C4-2B (cell line): ENCODE results near the gene CLIP1.
"Not testable (repeated sequence)": the region's sequence is repeated elsewhere in the genome, so short reads cannot be mapped to it uniquely, and the experiment has no call there.

ENCODE experiments used
- H3K27ac ChIP-seq: fragments of 450-650 bp; 2 replicates; pipeline ENCODE4 v1.5.1; 2017
- ZFX ChIP-seq: fragments of 450-650 bp; IDR thresholded peaks from 2 replicates; pipeline ENCODE4 v1.6.1; 2017
- TF ChIP-seq, protein P1 (sequence below): fragments of 450-650 bp; conservative IDR thresholded peaks from 2 replicates; pipeline ENCODE4 v1.5.1; 2017; ENCODE audit warnings: mild to moderate bottlenecking

CLIP1 gene

DNA sequence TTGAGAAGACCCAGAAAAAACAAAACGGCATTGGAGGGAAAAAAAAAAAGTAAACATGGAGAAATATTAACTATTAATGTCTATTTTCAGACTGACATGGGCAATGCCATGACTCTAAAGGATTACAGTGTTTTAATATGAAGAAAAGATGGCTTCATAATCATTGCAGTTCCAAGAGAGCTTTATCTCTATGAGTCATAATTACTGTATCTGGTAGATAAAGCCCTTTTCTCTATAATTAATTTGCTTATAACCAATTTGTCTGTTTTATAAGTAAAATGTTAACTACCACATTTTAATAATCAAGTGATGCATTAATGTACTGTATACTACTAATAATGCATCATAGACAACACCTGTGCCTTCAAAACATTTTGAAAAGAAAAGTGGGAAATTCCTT, 59.7 kb downstream of the CLIP1 start:
- no peak overlapping the region for H3K27ac ChIP-seq
- TF ChIP-seq, protein P1, sequence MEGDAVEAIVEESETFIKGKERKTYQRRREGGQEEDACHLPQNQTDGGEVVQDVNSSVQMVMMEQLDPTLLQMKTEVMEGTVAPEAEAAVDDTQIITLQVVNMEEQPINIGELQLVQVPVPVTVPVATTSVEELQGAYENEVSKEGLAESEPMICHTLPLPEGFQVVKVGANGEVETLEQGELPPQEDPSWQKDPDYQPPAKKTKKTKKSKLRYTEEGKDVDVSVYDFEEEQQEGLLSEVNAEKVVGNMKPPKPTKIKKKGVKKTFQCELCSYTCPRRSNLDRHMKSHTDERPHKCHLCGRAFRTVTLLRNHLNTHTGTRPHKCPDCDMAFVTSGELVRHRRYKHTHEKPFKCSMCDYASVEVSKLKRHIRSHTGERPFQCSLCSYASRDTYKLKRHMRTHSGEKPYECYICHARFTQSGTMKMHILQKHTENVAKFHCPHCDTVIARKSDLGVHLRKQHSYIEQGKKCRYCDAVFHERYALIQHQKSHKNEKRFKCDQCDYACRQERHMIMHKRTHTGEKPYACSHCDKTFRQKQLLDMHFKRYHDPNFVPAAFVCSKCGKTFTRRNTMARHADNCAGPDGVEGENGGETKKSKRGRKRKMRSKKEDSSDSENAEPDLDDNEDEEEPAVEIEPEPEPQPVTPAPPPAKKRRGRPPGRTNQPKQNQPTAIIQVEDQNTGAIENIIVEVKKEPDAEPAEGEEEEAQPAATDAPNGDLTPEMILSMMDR = no peak
- TF ChIP-seq ZFX = no peak

- H3K27ac ChIP-seq = not testable (repeated sequence)
Observed at GRCh38 chr12:122358403-122358802, 64.1 kb downstream of the CLIP1 start.

GRCh38 chr12:122357536-122357935, 64.9 kb downstream of the CLIP1 start:
- H3K27ac ChIP-seq = not testable (repeated sequence)

- not testable (repeated sequence) for H3K27ac ChIP-seq
Observed at GRCh38 chr12:122356991-122357390, 65.5 kb downstream of the CLIP1 start.

DNA sequence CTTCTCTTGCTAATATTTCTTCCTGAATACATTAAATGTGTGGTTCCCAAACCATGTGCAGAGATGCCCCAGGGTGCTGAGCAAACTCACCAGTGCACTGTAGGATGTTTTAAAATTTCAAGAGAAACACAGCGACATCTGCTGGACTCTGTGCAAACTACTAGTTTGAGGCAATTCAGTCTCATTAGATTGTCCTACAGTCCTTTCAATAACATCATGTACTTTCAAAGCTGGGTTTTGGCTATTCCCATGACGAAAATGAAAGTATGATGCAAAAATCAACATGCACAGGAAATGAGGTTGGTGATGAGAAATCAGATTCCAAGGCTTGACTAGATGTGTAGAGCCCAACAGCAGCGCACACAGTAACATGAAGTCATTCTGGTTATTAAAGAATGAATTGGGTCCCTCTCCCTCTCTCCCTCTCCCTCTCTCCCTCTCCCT, 66.3 kb downstream of the CLIP1 start:
- H3K27ac ChIP-seq = no peak overlapping the region

DNA sequence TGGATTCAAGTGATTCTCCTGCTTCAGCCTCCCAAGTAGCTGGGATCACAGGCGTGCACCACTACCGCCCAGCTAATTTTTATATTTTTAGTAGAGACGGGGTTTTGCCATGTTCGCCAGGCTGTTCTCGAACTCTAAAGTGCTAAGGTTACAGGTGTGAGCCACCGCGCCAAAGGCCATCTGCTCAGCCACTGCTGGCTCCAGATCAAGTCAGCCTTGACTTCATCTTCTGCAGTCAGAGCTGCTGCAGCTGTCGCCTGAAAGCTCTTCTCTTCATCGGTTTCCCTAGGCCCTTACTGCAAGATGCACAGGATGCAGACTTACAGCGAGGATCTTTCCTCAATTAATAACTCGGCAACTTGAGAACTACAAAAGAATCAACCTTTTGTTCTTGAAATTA, 66.8 kb downstream of the CLIP1 start:
- no peak for TF ChIP-seq ZFX
- no peak overlapping the region for H3K27ac ChIP-seq

More for the DNA sequence above, 66.3 kb downstream of the CLIP1 start:
- TF ChIP-seq ZFX = no peak
- TF ChIP-seq, protein P1 = peak; percentile 85

DNA sequence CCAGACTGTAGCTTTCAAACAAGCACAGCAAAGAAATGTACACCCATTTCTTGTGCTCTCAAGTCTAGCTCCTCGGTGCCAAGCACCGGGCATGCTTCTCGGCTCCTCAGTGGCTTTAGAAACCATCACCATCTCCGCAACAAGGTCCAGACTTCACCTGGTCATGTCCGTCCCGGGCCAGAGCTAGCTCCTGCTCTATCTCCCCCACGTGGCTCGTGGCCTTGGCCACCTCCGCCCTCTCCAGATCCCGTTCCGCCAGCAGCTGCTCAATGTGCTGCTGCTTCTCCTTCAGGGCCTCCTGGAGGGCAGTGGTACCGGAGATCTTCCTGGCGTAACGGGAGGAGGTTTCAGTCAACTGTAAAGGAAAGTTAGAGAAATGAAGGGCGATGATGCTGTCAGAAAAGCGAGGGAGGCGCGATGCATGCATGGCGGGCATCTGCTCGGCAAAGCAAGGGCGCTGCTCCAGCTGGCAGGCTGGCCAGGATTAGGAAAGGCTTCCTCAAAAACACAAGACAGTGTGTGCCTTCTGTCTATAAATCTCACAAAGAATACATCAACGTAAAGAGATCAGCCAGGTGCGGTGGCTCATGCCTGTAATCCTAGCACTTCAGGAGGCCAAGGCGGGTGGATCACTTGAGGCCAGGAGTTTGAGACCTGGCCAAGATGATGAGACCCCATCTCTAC, 67.4 kb downstream of the CLIP1 start:
- no peak for TF ChIP-seq ZFX
- TF ChIP-seq, protein P1 = no peak
- H3K27ac ChIP-seq = no peak overlapping the region

DNA sequence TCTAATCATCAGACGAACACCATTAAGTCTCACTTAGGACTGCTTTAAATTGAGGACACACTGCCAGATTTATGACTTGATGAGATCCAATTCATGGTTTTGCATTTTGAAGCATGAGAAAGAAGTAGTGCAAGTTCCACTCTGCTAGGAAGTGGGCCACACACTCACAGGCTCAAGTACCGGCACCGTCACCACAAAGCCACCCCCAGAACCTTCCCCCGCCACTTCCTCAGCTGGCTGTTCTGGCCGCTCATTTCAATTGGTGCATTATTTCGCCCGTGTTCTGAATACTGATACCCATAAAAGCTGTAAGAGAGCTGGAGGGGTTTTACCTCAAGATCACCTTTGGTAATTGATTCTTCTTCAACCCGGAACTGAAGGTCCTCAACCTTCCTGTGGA, 70.1 kb downstream of the CLIP1 start:
- TF ChIP-seq, protein P1 = no peak

GRCh38 chr12:122350141-122350848, 72.2 kb downstream of the CLIP1 start:
- TF ChIP-seq ZFX = no peak
- TF ChIP-seq, protein P1 = no peak; the same call in 1 of the 2 replicates
- no peak overlapping the region for H3K27ac ChIP-seq

More for the DNA sequence above, 70.1 kb downstream of the CLIP1 start:
- no peak overlapping the region for H3K27ac ChIP-seq
